GM18907 (cell line): ENCODE results near the gene ENTPD8.
"Not testable (repeated sequence)": the region's sequence is repeated elsewhere in the genome, so short reads cannot be mapped to it uniquely, and the experiment has no call there.

Experiments
- ATAC-seq: cut with Tn5 transposase; IDR thresholded peaks from one replicate; pipeline ENCODE4 v1.9.1; 2021; ENCODE audit warnings: mild to moderate bottlenecking, moderate library complexity; ENCODE audit not compliant: unreplicated experiment

Gene ENTPD8

GRCh38 chr9:137415451-137415850 is 25.7 kb downstream of the ENTPD8 start:
- ATAC-seq = no peak

GRCh38 chr9:137412431-137412830 is 28.7 kb downstream of the ENTPD8 start:
- no peak for ATAC-seq

- peak; percentile 55 for ATAC-seq
These were observed 29.3 kb downstream of the ENTPD8 start for GRCh38 chr9:137411645-137412380.

- no peak for ATAC-seq
These were observed 29.9 kb downstream of the ENTPD8 start for GRCh38 chr9:137411260-137411644.

- no peak for ATAC-seq
These were observed 30.3 kb downstream of the ENTPD8 start for GRCh38 chr9:137410891-137411249.

- ATAC-seq = not testable (repeated sequence)
These were observed 30.8 kb downstream of the ENTPD8 start for GRCh38 chr9:137410236-137410890.

- ATAC-seq = no peak
These were observed 31.6 kb downstream of the ENTPD8 start for GRCh38 chr9:137409515-137409914.

- ATAC-seq = no peak
These were observed 32.3 kb downstream of the ENTPD8 start for GRCh38 chr9:137408651-137409405.

- no peak for ATAC-seq
These were observed 33.4 kb downstream of the ENTPD8 start for GRCh38 chr9:137407590-137408300.

GRCh38 chr9:137406876-137407589 is 34.1 kb downstream of the ENTPD8 start:
- ATAC-seq = peak; percentile 37

GRCh38 chr9:137406085-137406760 is 34.9 kb downstream of the ENTPD8 start:
- no peak for ATAC-seq

- ATAC-seq = no peak
These were observed 35.5 kb downstream of the ENTPD8 start for GRCh38 chr9:137405677-137406081.

GRCh38 chr9:137404961-137405567 is 36.1 kb downstream of the ENTPD8 start:
- ATAC-seq = no peak

- ATAC-seq = no peak
These were observed 37.9 kb downstream of the ENTPD8 start for GRCh38 chr9:137403269-137403668.

- ATAC-seq = no peak
These were observed 38.4 kb downstream of the ENTPD8 start for GRCh38 chr9:137402746-137403145.

- no peak for ATAC-seq
These were observed 42.3 kb downstream of the ENTPD8 start for GRCh38 chr9:137398561-137399468.

- no peak for ATAC-seq
These were observed 43.3 kb downstream of the ENTPD8 start for GRCh38 chr9:137397675-137398423.
